Stomach (tissue), 9 donors: ENCODE measurements around the gene STX2. TPM values are rescaled to one million over a fixed set of nuclear protein-coding genes. Genes with fewer than 3 reads are reported as not detected.

Experiments
- DNase-seq, 2 donors: peaks; one replicate each; pipeline versions ENCODE4 v3.0.0 to v3.0.0-alpha.2; 2013 to 2019
- H3K27ac ChIP-seq, 5 donors: fragments of 200-600 bp in 4 of 5; sonication (generic) in 4 of 5; one replicate each; pipeline ENCODE4 v1.5.1; 2013 to 2019; ENCODE audit warnings: mild to moderate bottlenecking in 1 of 5, moderate library complexity in 1 of 5
- H3K27me3 ChIP-seq, 3 donors: fragments of 200-600 bp; sonication (generic); one replicate each; pipeline ENCODE4 v1.5.1; 2017 to 2019; ENCODE audit warnings: mixed run types in 1 of 3
- H3K36me3 ChIP-seq, 4 donors: fragments of 200-600 bp; sonication (generic); 1 replicate in 3 of 4; 2 replicates in 1 of 4; pipeline ENCODE4 v1.5.1; 2016 to 2019
- H3K4me1 ChIP-seq, 4 donors: fragments of 200-600 bp; sonication (generic); one replicate each; pipeline ENCODE4 v1.5.1; 2016 to 2019
- H3K4me3 ChIP-seq, 4 donors: fragments of 200-600 bp; sonication (generic) in 3 of 4; one replicate each; pipeline ENCODE4 v1.5.1; 2016 to 2019; ENCODE audit warnings: mild to moderate bottlenecking in 1 of 4
- H3K9me3 ChIP-seq, 4 donors: fragments of 200-600 bp; sonication (generic); one replicate each; pipeline ENCODE4 v1.5.1; 2016 to 2019
- EP300 ChIP-seq: sonication (generic); formaldehyde crosslinking; IDR thresholded peaks from one replicate; pipeline ENCODE4 v1.6.1; 2017; ENCODE audit warnings: antibody characterized with exemption
- POLR2A ChIP-seq, 4 donors: fragments of 450-650 bp; IDR thresholded peaks; one replicate each; pipeline ENCODE4 v1.6.1; 2016; ENCODE audit warnings: antibody characterized with exemption in 4 of 4, control low read depth in 2 of 4, mild to moderate bottlenecking in 1 of 4, moderate library complexity in 1 of 4
- POLR2AphosphoS5 ChIP-seq, 3 donors: sonication (generic); formaldehyde crosslinking; IDR thresholded peaks; one replicate each; pipeline ENCODE4 v1.6.1; 2016; ENCODE audit warnings: antibody characterized with exemption in 3 of 3
- WGBS, 5 donors: extraction: QIAGEN DNeasy Blood & Tissue Kit in 3 of 5; methylation state at CpG; one replicate each; pipeline versions ENCODE4 v1.1.5 to v1.1.7; 2013 to 2018; 5-methylcytosine and 5-hydroxymethylcytosine counted together
- intact Hi-C: fragments of 100-400 bp; cut with DNase I; formaldehyde crosslinking; loops from one replicate; pipeline ENCODE4 v1.15.1; 2023; ENCODE audit warnings: low total_unique reads
- polyA plus RNA-seq, 3 donors: library from polyadenylated mRNA; stranded (reverse); fragments of 200-250 nt; gene quantifications; one replicate each; pipeline ENCODE4 v1.2.3, GENCODE V29; 2013
- total RNA-seq, 5 donors: library from RNA; depleted of rRNA; stranded (reverse); fragments of >200 nt; gene quantifications; one replicate each; pipeline versions ENCODE4 v1.1.0 to v1.2.3, GENCODE V29; 2014 to 2016
- TF ChIP-seq, protein P1 (sequence below), 7 experiments: fragments of 450-650 bp in 4 of 7; fragments of 200-600 bp in 3 of 7; sonication (generic) in 3 of 7; IDR thresholded peaks; one replicate each; pipeline ENCODE4 v1.5.1; 2016 to 2019; ENCODE audit warnings: antibody characterized with exemption in 7 of 7, control low read depth in 2 of 7, mild to moderate bottlenecking in 1 of 7
- donor health status: healthy with polysubstance abuse.
- donor health status: Bipolar disorder and iron deficiency.
- donor health status: healthy.

STX2 gene
- total and polyA plus RNA-seq, 8 donors = 5.3 to 27.2 (median 8.7) TPM

DNA sequence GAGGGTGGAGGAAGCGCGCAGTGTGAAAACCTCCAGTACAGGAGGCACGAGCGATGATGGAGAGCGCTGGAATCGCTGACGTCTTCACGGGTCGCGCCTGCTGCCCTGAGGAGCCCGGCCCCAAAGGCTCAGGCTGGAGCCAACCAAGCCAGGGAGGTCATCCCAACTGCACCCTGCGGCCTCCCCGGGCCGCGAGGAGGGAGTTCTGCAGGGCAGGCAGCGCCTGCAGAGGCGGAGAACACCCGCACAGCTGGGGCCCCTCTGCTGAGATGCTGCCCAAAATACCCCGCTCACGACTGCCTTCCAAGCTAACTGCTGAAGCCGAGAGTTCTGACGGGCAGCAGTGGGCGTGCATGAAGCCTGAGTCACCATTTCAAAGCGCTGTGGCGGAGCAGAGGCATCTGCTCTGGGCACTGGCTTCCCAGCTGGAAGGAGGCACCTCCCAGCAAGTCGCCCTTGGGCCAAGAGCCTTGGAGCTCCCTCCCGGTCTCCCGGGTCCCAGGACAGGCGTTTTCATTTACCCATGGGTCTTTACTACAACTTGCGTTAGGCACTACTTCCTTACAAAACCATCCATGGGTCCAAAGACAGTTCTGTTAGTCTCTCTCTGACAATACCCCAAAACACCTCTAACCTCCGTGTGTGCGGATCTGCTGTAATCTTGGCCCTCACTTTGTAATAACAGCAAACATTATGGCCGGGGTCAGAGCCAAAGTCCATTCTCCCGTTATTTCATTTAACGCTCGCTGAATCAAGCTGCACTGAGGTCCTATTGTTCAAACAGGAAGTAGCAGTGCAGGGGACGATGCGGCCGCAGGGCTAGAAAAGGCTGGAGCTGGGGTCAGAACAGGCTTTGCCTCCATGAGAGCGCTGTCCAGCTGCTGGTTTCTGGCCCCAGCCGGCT lies 62.8 kb downstream of the STX2 start:
- H3K4me1 ChIP-seq = peaks cover 11 to 17% (median 16%) of the 10 kb centered on the region in 4 donors
- no peak overlapping the region for H3K27ac ChIP-seq
- peaks cover 0 to 13% (median 0%) of the 10 kb centered on the region in 4 donors for H3K36me3 ChIP-seq
- WGBS, 5 donors = 5 to 10% (median 7%) methylated on average over 25 to 41 of the region's 41 CpGs
- H3K27me3 ChIP-seq = peaks cover 0 to 33% (median 18%) of the 10 kb centered on the region in 3 donors
- H3K9me3 ChIP-seq = no peaks in the 10 kb centered on the region
- H3K4me3 ChIP-seq = peak overlapping the region; percentile 22 to 38 (median 28)
- no peak for TF ChIP-seq POLR2A (IDR thresholded peaks at IDR 0.05)
- TF ChIP-seq POLR2AphosphoS5 (IDR thresholded peaks at IDR 0.05) = no peak
- TF ChIP-seq EP300 = no peak
- TF ChIP-seq, protein P1, sequence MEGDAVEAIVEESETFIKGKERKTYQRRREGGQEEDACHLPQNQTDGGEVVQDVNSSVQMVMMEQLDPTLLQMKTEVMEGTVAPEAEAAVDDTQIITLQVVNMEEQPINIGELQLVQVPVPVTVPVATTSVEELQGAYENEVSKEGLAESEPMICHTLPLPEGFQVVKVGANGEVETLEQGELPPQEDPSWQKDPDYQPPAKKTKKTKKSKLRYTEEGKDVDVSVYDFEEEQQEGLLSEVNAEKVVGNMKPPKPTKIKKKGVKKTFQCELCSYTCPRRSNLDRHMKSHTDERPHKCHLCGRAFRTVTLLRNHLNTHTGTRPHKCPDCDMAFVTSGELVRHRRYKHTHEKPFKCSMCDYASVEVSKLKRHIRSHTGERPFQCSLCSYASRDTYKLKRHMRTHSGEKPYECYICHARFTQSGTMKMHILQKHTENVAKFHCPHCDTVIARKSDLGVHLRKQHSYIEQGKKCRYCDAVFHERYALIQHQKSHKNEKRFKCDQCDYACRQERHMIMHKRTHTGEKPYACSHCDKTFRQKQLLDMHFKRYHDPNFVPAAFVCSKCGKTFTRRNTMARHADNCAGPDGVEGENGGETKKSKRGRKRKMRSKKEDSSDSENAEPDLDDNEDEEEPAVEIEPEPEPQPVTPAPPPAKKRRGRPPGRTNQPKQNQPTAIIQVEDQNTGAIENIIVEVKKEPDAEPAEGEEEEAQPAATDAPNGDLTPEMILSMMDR (IDR thresholded peaks at IDR 0.05) = no peak
- intact Hi-C loops = no loop called here
- DNase-seq = peak in 1 of 2 donors; percentile 84

DNA sequence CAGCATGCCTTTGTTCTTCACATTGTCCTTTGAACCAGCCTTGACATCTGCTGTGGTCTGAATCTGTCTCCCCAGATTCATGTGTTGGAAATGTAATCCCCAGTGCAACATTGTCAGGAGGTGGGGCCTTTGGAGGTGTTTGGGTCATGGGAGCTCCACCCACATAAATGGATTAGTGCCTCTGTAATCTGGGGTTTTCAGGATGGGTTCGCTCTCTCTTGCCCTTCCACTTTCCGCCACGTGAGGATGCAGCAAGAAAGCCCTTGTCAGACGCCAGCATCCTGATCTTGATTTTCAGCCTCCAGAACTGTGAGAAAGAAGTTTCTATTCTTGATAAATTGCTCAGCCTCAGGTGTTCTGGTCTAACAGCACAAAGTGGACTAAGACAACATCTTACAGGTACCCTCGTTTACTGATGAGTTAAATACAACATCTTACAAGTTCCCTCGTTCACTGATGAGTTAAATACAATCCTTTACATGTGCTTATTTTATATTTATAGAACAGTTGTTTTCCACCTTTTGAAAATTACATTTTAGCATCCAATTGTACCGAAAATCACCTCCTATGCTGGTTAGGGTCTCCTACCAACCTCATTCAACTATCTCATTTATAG lies 68.5 kb downstream of the STX2 start:
- H3K4me1 ChIP-seq = peaks cover 0 to 2% (median under 1%) of the 10 kb centered on the region in 4 donors
- no peaks in the 10 kb centered on the region for H3K36me3 ChIP-seq
- TF ChIP-seq EP300 = no peak
- no peak for TF ChIP-seq POLR2A (IDR thresholded peaks at IDR 0.05)
- TF ChIP-seq, protein P1 (IDR thresholded peaks at IDR 0.05) = no peak
- TF ChIP-seq POLR2AphosphoS5 (IDR thresholded peaks at IDR 0.05) = no peak
- DNase-seq = no peak
- peaks cover 0 to 25% (median 5%) of the 10 kb centered on the region in 3 donors for H3K27me3 ChIP-seq
- no peaks in the 10 kb centered on the region for H3K9me3 ChIP-seq
- no peak overlapping the region for H3K27ac ChIP-seq
- intact Hi-C loops = no loop called here
- H3K4me3 ChIP-seq = no peak overlapping the region
- WGBS, 5 donors = 69 to 85% (median 72%) methylated on average over 7 of the region's 7 CpGs

DNA sequence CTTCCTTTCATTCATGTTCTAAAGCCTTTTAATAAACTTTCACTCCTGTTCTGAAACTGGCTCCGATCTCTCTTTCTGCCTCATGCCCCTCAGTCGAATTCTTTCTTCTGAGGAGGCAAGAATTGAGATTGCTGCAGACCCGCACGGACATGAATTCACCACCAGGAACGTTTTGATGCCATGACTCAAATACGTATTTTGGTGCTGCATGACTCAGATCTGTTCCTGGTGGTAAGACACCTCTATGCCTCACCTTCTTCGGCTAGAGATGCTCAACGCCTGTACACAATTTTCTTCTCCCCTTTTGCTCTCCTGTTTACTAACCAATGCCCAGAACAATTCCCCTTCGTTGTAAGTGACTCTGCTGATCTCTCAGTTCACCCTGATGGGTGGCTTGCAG lies 70.9 kb downstream of the STX2 start:
- no peaks in the 10 kb centered on the region for H3K36me3 ChIP-seq
- 59 to 69% (median 64%) methylated on average over 9 of the region's 9 CpGs for WGBS, 5 donors
- intact Hi-C loops = no loop called here
- H3K27ac ChIP-seq = no peak overlapping the region
- H3K27me3 ChIP-seq = peaks cover 0 to 12% (median 0%) of the 10 kb centered on the region in 3 donors
- no peaks in the 10 kb centered on the region for H3K4me1 ChIP-seq
- H3K9me3 ChIP-seq = no peaks in the 10 kb centered on the region
- DNase-seq = no peak
- TF ChIP-seq POLR2A (IDR thresholded peaks at IDR 0.05) = no peak
- TF ChIP-seq, protein P1 (IDR thresholded peaks at IDR 0.05) = no peak
- no peak for TF ChIP-seq EP300
- no peak for TF ChIP-seq POLR2AphosphoS5 (IDR thresholded peaks at IDR 0.05)
- H3K4me3 ChIP-seq = no peak overlapping the region

DNA sequence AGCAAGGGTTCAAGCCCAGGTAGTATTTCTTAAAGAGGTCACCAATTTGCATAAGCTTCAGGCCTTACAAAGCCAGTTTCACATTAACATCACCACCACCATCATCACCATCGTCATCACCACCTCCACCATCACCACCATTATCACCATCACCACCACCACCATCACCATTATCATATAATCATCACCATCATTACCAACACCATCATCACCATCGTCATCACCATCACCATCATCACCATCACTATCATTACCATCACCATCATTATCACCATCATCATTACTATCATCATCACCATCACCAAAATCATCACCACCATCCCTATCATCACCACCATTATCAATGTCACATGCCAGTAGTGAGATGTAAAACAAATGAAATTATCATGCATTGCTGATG lies 72.6 kb downstream of the STX2 start:
- H3K4me1 ChIP-seq = no peaks in the 10 kb centered on the region
- intact Hi-C loops = no loop called here
- H3K27me3 ChIP-seq = peaks cover 0 to 29% (median 7%) of the 10 kb centered on the region in 3 donors
- no peaks in the 10 kb centered on the region for H3K36me3 ChIP-seq
- H3K27ac ChIP-seq = no peak overlapping the region
- H3K9me3 ChIP-seq = no peaks in the 10 kb centered on the region
- WGBS, 5 donors = 80 to 91% (median 85%) methylated on average over 2 of the region's 2 CpGs
- no peak overlapping the region for H3K4me3 ChIP-seq
- DNase-seq = no peak
- TF ChIP-seq EP300 (no peak), POLR2AphosphoS5 (IDR thresholded peaks at IDR 0.05) (no peak), POLR2A (IDR thresholded peaks at IDR 0.05) (no peak)
- TF ChIP-seq, protein P1 (IDR thresholded peaks at IDR 0.05) = no peak
